ENCODE data around the gene STRA6.

Gene STRA6

DNA sequence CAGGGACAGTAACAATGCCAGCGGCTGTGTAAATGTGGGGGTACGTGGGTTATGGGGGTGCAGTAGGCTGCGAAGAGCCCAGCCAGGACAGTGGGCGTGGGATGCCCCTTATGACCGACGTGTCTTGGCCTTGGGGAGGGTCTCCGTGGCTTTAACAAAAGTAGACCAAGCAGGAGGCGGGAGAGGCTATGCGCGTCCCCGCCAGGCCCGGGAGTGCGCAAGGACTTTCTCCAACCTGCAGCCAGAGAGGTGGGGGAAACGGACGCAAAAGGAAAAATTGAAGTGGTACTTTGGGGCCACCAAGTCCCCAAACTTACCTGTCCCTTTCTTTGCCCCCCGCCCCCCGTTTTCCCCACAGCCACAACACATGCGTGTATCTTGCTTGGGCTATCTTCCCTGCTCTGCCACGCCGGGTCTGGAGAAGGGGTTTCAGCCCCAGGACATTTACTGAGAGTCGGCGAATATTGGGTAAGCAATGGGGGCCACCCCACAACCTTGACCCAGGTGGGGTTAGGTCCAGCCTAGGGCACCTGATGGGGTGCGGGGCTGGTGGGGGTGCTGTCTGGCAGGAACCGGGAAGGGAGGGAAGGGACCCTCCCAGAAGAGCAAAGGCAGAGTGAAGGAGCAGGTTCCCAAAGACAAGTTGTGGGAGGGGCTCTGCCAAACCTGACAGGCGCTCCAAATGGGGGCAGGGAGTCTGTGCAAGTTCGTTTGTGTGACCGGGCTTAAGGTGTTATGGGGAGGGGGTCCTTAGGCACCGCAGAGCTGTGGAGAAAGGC lies 71.5 kb downstream of the STRA6 start:
- DNase-seq = no peak

DNA sequence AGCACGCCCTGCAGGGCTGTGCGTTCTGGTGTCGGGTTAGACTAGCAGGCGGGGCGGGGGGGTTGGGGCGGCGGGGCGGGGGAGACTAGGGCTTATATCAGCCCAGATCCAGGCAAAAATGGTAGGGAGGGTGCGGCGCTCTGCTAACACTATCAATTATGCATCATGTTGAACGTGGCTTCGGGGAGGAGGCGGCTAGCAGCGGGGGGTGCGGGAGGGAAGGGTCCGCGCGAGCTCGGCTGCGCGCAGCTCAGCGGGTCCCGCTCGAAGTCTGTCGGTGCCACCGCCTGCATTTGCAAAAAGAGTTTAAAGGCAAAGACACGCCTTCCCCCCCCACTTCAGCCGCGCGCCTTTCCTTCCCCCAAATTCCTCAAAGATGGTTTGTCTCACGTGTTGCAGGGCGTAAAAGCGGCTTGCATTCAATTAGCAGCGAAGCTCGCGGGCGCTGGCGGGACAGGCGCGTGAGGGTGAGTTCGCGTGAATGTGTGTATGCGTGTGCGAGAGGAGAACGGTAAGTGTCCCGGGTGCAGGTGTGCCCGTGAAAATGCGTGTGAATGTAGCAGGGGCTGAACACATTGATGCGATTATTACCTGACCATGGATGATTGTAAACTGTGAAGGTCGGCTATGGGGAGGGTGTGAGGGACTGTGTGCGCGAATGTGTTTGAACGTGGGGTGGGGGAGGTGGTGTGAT lies 72.3 kb downstream of the STRA6 start, which contains the start of gene ISLR2:
Gene ISLR2 (plus strand): TSS at position 432 of the 694 bp plus-strand sequence. CDS start 2,169 bp downstream, outside the sequence.
- no peak for DNase-seq

DNA sequence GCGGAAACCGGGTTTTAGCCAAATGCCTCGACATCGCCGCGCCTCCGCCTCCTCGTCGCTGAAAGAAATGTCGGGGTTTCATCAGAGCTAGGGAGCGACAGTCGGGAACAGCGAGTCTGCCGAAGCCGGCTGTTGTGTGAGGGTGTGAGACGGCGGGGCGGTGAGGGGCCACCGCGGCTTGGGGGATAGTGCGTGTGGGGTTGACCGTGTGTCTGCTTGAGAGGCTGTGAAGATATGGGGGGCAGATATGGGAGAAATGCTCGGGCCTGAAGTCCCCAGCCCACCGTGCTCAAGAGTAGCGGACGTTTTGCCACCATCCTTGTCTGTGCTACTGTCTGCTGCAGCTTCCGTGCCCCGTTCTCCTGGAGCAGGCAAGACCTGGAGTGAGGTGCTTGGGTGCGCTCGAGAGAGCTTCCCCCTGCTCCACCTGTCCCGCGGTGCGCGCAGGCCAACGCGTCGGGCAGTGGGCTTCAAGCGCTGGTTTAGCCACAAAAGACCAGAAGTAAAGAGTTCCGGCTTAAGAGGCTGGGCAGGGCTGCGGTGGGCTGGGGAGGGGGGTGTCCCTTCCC lies 72.9 kb downstream of the STRA6 start:
- peak; percentile 14 for DNase-seq
